ENCODE data around the gene ACTN1.

The ACTN1 gene

GRCh38 chr14:68968051-68968450 lies 11.1 kb downstream of the ACTN1 start:
- in situ Hi-C loops (cut with MboI; ENCODE audit: low pct_unique_long_range_greater_than_20kb, low sequenced_read_pairs, unreplicated experiment) = no loop called here
- no peak for DNase-seq (ENCODE audit: low spot score)
- TF ChIP-seq CTCF (IDR thresholded peaks at IDR 0.05; ENCODE audit: extremely low read depth, insufficient read depth, missing control alignments) = no peak

GRCh38 chr14:68967459-68967940 lies 11.6 kb downstream of the ACTN1 start:
- in situ Hi-C loops (cut with MboI; ENCODE audit: low pct_unique_long_range_greater_than_20kb, low sequenced_read_pairs, unreplicated experiment) = no loop called here
- DNase-seq (ENCODE audit: low spot score) = no peak
- TF ChIP-seq CTCF (IDR thresholded peaks at IDR 0.05; ENCODE audit: extremely low read depth, insufficient read depth, missing control alignments) = no peak

GRCh38 chr14:68966872-68967301 lies 12.2 kb downstream of the ACTN1 start:
- no peak for TF ChIP-seq CTCF (IDR thresholded peaks at IDR 0.05; ENCODE audit: extremely low read depth, insufficient read depth, missing control alignments)
- no peak for DNase-seq (ENCODE audit: low spot score)
- in situ Hi-C loops (cut with MboI; ENCODE audit: low pct_unique_long_range_greater_than_20kb, low sequenced_read_pairs, unreplicated experiment) = no loop called here

- in situ Hi-C loops (cut with MboI; ENCODE audit: low pct_unique_long_range_greater_than_20kb, low sequenced_read_pairs, unreplicated experiment) = no loop called here
- no peak for DNase-seq (ENCODE audit: low spot score)
- TF ChIP-seq CTCF (IDR thresholded peaks at IDR 0.05; ENCODE audit: extremely low read depth, insufficient read depth, missing control alignments) = no peak
Measured at GRCh38 chr14:68965261-68965761, 13.8 kb downstream of the ACTN1 start.

GRCh38 chr14:68964300-68965093 lies 14.6 kb downstream of the ACTN1 start:
- no peak for TF ChIP-seq CTCF (IDR thresholded peaks at IDR 0.05; ENCODE audit: extremely low read depth, insufficient read depth, missing control alignments)
- no peak for DNase-seq (ENCODE audit: low spot score)
- in situ Hi-C loops (cut with MboI; ENCODE audit: low pct_unique_long_range_greater_than_20kb, low sequenced_read_pairs, unreplicated experiment) = no loop called here

GRCh38 chr14:68962681-68963080 lies 16.4 kb downstream of the ACTN1 start:
- DNase-seq (ENCODE audit: low spot score) = no peak
- TF ChIP-seq CTCF (IDR thresholded peaks at IDR 0.05; ENCODE audit: extremely low read depth, insufficient read depth, missing control alignments) = no peak
- in situ Hi-C loops (cut with MboI; ENCODE audit: low pct_unique_long_range_greater_than_20kb, low sequenced_read_pairs, unreplicated experiment) = no loop called here

Data from GM13977 (cell line).